HG03565 (cell line): Measurements from ENCODE around the gene MTHFD2.
"Not testable (repeated sequence)": the region's sequence is repeated elsewhere in the genome, so short reads cannot be mapped to it uniquely, and the experiment has no call there.

ENCODE experiments used
- ATAC-seq: cut with Tn5 transposase; IDR thresholded peaks from one replicate; pipeline ENCODE4 v1.9.1; 2021; ENCODE audit warnings: mild to moderate bottlenecking, moderate library complexity; ENCODE audit not compliant: unreplicated experiment

Gene MTHFD2

GRCh38 chr2:74226648-74227213 is 28.3 kb downstream of the MTHFD2 start:
- ATAC-seq = no peak

- no peak for ATAC-seq
These were observed 29.2 kb downstream of the MTHFD2 start for GRCh38 chr2:74227646-74228045.

GRCh38 chr2:74228772-74229171 is 30.4 kb downstream of the MTHFD2 start:
- ATAC-seq = no peak

GRCh38 chr2:74229865-74230264 is 31.4 kb downstream of the MTHFD2 start:
- not testable (repeated sequence) for ATAC-seq

GRCh38 chr2:74232426-74232825 is 34.0 kb downstream of the MTHFD2 start:
- ATAC-seq = no peak

- no peak for ATAC-seq
These were observed 35.2 kb downstream of the MTHFD2 start for GRCh38 chr2:74233648-74234047.

- ATAC-seq = no peak
These were observed 36.6 kb downstream of the MTHFD2 start for GRCh38 chr2:74235041-74235440.

GRCh38 chr2:74238879-74239278 is 40.5 kb downstream of the MTHFD2 start:
- no peak for ATAC-seq

- ATAC-seq = no peak
These were observed 40.9 kb downstream of the MTHFD2 start for GRCh38 chr2:74239346-74239745.

GRCh38 chr2:74242354-74243071 is 44.1 kb downstream of the MTHFD2 start:
- no peak for ATAC-seq

GRCh38 chr2:74244286-74244685 is 45.9 kb downstream of the MTHFD2 start:
- no peak for ATAC-seq

GRCh38 chr2:74246496-74247195 is 48.2 kb downstream of the MTHFD2 start:
- ATAC-seq = no peak

GRCh38 chr2:74249406-74250122 is 51.1 kb downstream of the MTHFD2 start:
- no peak for ATAC-seq

GRCh38 chr2:74250189-74250631 is 51.8 kb downstream of the MTHFD2 start:
- no peak for ATAC-seq

GRCh38 chr2:74252036-74252435 is 53.6 kb downstream of the MTHFD2 start:
- ATAC-seq = no peak

GRCh38 chr2:74252862-74253261 is 54.4 kb downstream of the MTHFD2 start:
- ATAC-seq = no peak

GRCh38 chr2:74253306-74253970 is 55.0 kb downstream of the MTHFD2 start:
- no peak for ATAC-seq

- no peak for ATAC-seq
These were observed 55.5 kb downstream of the MTHFD2 start for GRCh38 chr2:74253971-74254310.

- no peak for ATAC-seq
These were observed 57.3 kb downstream of the MTHFD2 start for GRCh38 chr2:74255660-74256213.

- no peak for ATAC-seq
These were observed 60.8 kb downstream of the MTHFD2 start for GRCh38 chr2:74259191-74259590.

- no peak for ATAC-seq
These were observed 61.3 kb downstream of the MTHFD2 start for GRCh38 chr2:74259733-74260132.
